Measurements from ENCODE around the gene NUDC.

DNA sequence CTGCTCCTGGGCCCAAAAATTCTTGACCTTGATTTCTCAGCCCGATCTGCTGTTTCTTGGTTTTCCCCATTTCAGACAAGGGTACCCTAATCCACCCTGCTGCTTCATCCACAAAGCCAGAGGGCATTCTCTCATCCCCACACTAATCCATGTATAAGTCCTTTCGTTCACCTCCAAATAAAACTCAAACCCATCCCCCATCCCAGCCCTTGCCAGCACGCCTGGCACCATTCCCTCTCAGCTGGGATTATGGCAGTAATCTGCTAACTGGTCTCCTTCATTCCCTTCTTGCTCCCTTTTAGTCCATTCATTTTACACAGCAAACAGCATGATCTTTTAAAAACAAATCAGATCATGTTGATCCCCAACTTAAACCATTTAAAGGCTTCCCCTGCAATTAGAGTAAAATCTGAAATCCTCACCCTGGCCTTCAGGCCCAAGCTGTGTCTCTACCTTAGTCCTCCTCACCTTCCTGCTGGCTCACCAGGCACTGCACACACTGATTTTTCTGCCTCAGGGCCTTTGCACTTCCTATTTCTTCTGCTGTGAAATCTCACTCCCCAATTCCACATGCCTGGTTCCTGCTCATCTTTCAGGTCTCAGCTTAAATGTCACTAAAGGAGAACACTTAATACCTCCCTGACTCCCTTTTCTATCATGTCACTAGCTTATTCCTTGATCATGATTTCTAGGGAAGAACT, 59.8 kb downstream of the NUDC start:
- TF ChIP-seq HDAC2 (IDR thresholded peaks at IDR 0.05) (no peak), ZNF622 (IDR thresholded peaks at IDR 0.05) (no peak), HCFC1 (IDR thresholded peaks at IDR 0.05; ENCODE audit: low read length) (no peak), JUND (IDR thresholded peaks at IDR 0.05; ENCODE audit: low read depth, low read length) (no peak), ZNF384 (IDR thresholded peaks at IDR 0.05; ENCODE audit: borderline replicate concordance, low read depth, low read length) (no peak), CREM (IDR thresholded peaks at IDR 0.05; ENCODE audit: low read depth) (no peak), CEBPB (IDR thresholded peaks at IDR 0.05; ENCODE audit: borderline replicate concordance in 1 of 2, low read depth in 2 of 2, low read length in 2 of 2) (no peak), EZH2 (IDR thresholded peaks at IDR 0.05; ENCODE audit: borderline replicate concordance, control insufficient read depth, low read depth, low read length) (no peak), POLR2AphosphoS2 (IDR thresholded peaks at IDR 0.05; ENCODE audit: low read depth, low read length) (no peak), PML (IDR thresholded peaks at IDR 0.05; ENCODE audit: low read length) (no peak)
- TF ChIP-seq, protein P1, sequence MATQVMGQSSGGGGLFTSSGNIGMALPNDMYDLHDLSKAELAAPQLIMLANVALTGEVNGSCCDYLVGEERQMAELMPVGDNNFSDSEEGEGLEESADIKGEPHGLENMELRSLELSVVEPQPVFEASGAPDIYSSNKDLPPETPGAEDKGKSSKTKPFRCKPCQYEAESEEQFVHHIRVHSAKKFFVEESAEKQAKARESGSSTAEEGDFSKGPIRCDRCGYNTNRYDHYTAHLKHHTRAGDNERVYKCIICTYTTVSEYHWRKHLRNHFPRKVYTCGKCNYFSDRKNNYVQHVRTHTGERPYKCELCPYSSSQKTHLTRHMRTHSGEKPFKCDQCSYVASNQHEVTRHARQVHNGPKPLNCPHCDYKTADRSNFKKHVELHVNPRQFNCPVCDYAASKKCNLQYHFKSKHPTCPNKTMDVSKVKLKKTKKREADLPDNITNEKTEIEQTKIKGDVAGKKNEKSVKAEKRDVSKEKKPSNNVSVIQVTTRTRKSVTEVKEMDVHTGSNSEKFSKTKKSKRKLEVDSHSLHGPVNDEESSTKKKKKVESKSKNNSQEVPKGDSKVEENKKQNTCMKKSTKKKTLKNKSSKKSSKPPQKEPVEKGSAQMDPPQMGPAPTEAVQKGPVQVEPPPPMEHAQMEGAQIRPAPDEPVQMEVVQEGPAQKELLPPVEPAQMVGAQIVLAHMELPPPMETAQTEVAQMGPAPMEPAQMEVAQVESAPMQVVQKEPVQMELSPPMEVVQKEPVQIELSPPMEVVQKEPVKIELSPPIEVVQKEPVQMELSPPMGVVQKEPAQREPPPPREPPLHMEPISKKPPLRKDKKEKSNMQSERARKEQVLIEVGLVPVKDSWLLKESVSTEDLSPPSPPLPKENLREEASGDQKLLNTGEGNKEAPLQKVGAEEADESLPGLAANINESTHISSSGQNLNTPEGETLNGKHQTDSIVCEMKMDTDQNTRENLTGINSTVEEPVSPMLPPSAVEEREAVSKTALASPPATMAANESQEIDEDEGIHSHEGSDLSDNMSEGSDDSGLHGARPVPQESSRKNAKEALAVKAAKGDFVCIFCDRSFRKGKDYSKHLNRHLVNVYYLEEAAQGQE (IDR thresholded peaks at IDR 0.05; ENCODE audit: low read depth, low read length), result no peak
- TF ChIP-seq, protein P2, sequence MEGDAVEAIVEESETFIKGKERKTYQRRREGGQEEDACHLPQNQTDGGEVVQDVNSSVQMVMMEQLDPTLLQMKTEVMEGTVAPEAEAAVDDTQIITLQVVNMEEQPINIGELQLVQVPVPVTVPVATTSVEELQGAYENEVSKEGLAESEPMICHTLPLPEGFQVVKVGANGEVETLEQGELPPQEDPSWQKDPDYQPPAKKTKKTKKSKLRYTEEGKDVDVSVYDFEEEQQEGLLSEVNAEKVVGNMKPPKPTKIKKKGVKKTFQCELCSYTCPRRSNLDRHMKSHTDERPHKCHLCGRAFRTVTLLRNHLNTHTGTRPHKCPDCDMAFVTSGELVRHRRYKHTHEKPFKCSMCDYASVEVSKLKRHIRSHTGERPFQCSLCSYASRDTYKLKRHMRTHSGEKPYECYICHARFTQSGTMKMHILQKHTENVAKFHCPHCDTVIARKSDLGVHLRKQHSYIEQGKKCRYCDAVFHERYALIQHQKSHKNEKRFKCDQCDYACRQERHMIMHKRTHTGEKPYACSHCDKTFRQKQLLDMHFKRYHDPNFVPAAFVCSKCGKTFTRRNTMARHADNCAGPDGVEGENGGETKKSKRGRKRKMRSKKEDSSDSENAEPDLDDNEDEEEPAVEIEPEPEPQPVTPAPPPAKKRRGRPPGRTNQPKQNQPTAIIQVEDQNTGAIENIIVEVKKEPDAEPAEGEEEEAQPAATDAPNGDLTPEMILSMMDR (IDR thresholded peaks at IDR 0.05 in 2 of 3, conservative IDR thresholded peaks at IDR 0.05 in 1 of 3; ENCODE audit: control insufficient read depth in 2 of 3, extremely low read depth in 1 of 3, insufficient read depth in 1 of 3, low read depth in 3 of 3, low read length in 3 of 3), result no peak
- TF ChIP-seq, protein P3, sequence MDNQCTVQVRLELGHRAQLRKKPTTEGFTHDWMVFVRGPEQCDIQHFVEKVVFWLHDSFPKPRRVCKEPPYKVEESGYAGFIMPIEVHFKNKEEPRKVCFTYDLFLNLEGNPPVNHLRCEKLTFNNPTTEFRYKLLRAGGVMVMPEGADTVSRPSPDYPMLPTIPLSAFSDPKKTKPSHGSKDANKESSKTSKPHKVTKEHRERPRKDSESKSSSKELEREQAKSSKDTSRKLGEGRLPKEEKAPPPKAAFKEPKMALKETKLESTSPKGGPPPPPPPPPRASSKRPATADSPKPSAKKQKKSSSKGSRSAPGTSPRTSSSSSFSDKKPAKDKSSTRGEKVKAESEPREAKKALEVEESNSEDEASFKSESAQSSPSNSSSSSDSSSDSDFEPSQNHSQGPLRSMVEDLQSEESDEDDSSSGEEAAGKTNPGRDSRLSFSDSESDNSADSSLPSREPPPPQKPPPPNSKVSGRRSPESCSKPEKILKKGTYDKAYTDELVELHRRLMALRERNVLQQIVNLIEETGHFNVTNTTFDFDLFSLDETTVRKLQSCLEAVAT (IDR thresholded peaks at IDR 0.05), result no peak

Data from GM12878 (cell line).